GM12873 (cell line): Measurements from ENCODE around the gene POLN.

ENCODE experiments used
- CTCF ChIP-seq: IDR thresholded peaks from 2 replicates; pipeline ENCODE4 v1.5.1; 2012; ENCODE audit warnings: low read depth, mild to moderate bottlenecking, moderate library complexity, low read length, control low read depth; ENCODE audit not compliant: insufficient read depth; ENCODE audit errors: missing control alignments

POLN gene

GRCh38 chr4:2102045-2102883 is 139.7 kb downstream of the POLN start:
- no peak for TF ChIP-seq CTCF

- TF ChIP-seq CTCF, result no peak
Measured at GRCh38 chr4:2101346-2102044, 140.4 kb downstream of the POLN start.

GRCh38 chr4:2096073-2096609 is 145.8 kb downstream of the POLN start:
- no peak for TF ChIP-seq CTCF

- TF ChIP-seq CTCF, result no peak
Measured at GRCh38 chr4:2095236-2096072, 146.5 kb downstream of the POLN start.

- no peak for TF ChIP-seq CTCF
Measured at GRCh38 chr4:2094545-2094944, 147.4 kb downstream of the POLN start.

- TF ChIP-seq CTCF, result no peak
Measured at GRCh38 chr4:2093265-2093664, 148.7 kb downstream of the POLN start.
